Calu3 (cell line): ENCODE measurements around the gene TMEM30B. TPM values are rescaled to one million over a fixed set of nuclear protein-coding genes. Genes with fewer than 3 reads are reported as not detected.

Experiments
- BruUV-seq: library from RNA; stranded (reverse); fragments of 400-500 nt; replicated peaks from 2 replicates; lab custom pipeline; 2021; lab: Mats Ljungman, UMichigan
- CTCF ChIA-PET: fragments of 300-600 bp; sonication (Branson Sonifier 250); formaldehyde crosslinking; loops from one replicate; lab custom pipeline; 2022; ENCODE audit warnings: antibody characterized with exemption; lab: Charles Lee
- DNase-seq: peaks from one replicate; pipeline ENCODE4 v3.0.0; 2022
- H3K27ac Mint-ChIP-seq: one replicate; pipeline ENCODE4 v1.8.0; 2022; ENCODE audit warnings: mixed read lengths; ENCODE audit not compliant: unreplicated experiment
- H3K27me3 Mint-ChIP-seq: one replicate; pipeline ENCODE4 v1.8.0; 2022; ENCODE audit warnings: mixed read lengths; ENCODE audit not compliant: unreplicated experiment
- H3K36me3 Mint-ChIP-seq: one replicate; pipeline ENCODE4 v1.8.0; 2022; ENCODE audit warnings: mild to moderate bottlenecking, moderate library complexity, mixed read lengths; ENCODE audit not compliant: insufficient read depth, unreplicated experiment
- H3K4me1 Mint-ChIP-seq: one replicate; pipeline ENCODE4 v1.8.0; 2022; ENCODE audit warnings: mild to moderate bottlenecking, low read depth, mixed read lengths; ENCODE audit not compliant: unreplicated experiment
- H3K4me3 Mint-ChIP-seq: one replicate; pipeline ENCODE4 v1.8.0; 2022; ENCODE audit warnings: mild to moderate bottlenecking, low read depth, moderate library complexity, mixed read lengths; ENCODE audit not compliant: unreplicated experiment
- H3K9me3 Mint-ChIP-seq: one replicate; pipeline ENCODE4 v1.8.0; 2022; ENCODE audit warnings: low read depth, mixed read lengths; ENCODE audit not compliant: unreplicated experiment
- intact Hi-C: fragments of 100-400 bp; cut with micrococcal nuclease; formaldehyde crosslinking; loops from one replicate; pipeline ENCODE4 v1.10.0; 2022; ENCODE audit not compliant: unreplicated experiment
- total RNA-seq: library from RNA; stranded (reverse); gene quantifications from 2 replicates; pipeline ENCODE4 v1.2.3, GENCODE V29; 2022
- TF ChIP-seq, protein P1 (sequence below): fragments of 200-600 bp; IDR thresholded peaks from one replicate; pipeline ENCODE4 v1.8.0; 2022; ENCODE audit warnings: antibody characterized with exemption; ENCODE audit not compliant: unreplicated experiment

Gene TMEM30B
- total RNA-seq, 1 experiment from 2014 or later = 55.5 TPM

DNA sequence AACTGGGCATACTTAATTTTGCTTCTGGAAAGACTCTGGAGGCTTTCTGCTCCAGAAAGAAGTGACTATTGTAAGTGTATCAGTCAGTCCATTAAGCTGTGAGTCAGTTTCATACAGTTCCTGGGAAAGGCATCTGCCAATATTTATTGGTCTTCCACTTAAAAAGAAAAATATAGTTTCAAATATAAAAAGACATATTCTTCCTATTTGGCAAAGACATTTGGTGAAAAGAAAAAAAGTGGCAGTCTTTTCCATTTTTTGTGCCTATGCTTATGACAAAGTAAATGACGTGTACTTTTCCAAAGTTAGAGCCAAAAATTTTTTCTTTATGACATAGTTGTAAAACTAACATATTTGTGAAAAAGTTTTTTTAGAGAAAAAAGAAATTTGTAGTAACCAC is 12.3 kb downstream of the TMEM30B start:
- intact Hi-C loops = loop anchor here (1.0 kb wide), 1 partner anchor 17 kb away; no protein-coding TSS in a partner anchor
- BruUV-seq = no TSS peak
- Mint-ChIP-seq H3K36me3 (no peaks in the 10 kb centered on the region), H3K4me1 (peaks cover 9% of the 10 kb centered on the region), H3K27ac (no peak overlapping the region), H3K27me3 (peaks cover 13% of the 10 kb centered on the region), H3K4me3 (no peak overlapping the region), H3K9me3 (no peaks in the 10 kb centered on the region)
- TF ChIP-seq, protein P1, sequence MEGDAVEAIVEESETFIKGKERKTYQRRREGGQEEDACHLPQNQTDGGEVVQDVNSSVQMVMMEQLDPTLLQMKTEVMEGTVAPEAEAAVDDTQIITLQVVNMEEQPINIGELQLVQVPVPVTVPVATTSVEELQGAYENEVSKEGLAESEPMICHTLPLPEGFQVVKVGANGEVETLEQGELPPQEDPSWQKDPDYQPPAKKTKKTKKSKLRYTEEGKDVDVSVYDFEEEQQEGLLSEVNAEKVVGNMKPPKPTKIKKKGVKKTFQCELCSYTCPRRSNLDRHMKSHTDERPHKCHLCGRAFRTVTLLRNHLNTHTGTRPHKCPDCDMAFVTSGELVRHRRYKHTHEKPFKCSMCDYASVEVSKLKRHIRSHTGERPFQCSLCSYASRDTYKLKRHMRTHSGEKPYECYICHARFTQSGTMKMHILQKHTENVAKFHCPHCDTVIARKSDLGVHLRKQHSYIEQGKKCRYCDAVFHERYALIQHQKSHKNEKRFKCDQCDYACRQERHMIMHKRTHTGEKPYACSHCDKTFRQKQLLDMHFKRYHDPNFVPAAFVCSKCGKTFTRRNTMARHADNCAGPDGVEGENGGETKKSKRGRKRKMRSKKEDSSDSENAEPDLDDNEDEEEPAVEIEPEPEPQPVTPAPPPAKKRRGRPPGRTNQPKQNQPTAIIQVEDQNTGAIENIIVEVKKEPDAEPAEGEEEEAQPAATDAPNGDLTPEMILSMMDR = no peak
- CTCF ChIA-PET = interaction anchor here (0.5 to 1.0 kb wide), 4 partner anchors 12 to 433 kb away, joined by 3 to 4 read pairs (median 4); partner anchors contain the start of gene TMEM30B
- DNase-seq = no peak

DNA sequence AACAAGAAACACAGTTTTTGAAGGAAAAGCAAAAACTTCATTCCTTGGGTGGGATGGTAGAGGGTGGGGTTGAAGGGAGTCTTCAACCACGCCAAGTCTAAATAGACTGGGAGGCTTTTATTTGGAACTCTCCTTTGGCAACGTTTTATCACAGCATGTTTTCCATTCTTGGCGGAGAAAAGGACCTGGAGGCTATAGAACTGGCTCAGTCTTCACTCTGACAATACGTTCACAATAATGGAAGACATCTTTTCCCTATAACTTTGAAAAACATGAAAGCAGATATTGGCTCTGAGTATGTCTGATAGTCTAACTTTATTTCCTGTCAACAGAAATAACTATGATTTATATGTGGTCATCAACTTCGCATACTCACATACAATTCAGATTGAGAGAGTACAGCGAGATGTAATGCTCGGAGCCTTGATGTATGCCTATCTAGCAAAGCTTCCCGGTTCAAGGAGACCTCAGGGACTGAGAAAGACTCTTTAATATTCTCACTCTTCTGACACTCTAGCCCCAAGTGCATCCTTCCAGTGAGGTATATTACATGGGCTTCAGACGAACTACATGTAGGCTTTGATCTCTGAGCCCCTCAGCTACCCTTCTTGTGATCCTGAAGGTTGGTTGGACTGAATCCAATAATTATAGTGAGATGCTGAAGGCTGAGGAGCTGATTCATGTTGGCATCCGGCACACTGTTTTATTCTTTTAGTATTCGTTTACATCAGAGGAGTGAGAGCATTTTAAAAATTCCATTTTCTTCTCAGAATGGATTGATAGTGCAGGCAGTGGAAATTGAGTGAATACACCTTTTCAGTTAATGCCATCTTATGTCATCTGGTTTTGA is 14.0 kb downstream of the TMEM30B start:
- H3K4me1 Mint-ChIP-seq = peaks cover 9% of the 10 kb centered on the region
- no peak overlapping the region for H3K27ac Mint-ChIP-seq
- TF ChIP-seq, protein P1 = no peak
- H3K27me3 Mint-ChIP-seq = peaks cover 13% of the 10 kb centered on the region
- no peaks in the 10 kb centered on the region for H3K9me3 Mint-ChIP-seq
- BruUV-seq = no TSS peak
- intact Hi-C loops = no loop called here
- DNase-seq = no peak
- CTCF ChIA-PET = no interaction called here
- no peak overlapping the region for H3K4me3 Mint-ChIP-seq
- H3K36me3 Mint-ChIP-seq = no peaks in the 10 kb centered on the region

DNA sequence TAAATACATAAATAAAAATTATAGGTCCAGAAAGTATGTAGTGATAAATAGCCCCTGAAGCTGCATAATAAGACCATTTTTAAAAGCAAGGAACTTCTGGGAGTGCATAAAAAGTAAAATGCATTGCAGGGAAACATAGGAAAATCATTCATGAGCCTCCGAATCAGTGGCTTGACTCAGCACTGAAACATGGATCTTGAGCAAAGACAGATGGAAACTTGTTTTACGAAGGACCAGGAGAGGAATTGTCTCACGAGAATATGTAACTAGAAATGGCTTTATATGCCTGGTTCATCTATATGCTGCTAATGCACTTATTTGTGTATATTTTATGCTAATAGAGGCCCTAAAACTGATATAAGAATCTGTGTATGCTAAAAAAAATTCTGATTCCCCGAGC is 14.7 kb downstream of the TMEM30B start:
- TF ChIP-seq, protein P1 = no peak
- Mint-ChIP-seq H3K27me3 (peaks cover 13% of the 10 kb centered on the region), H3K36me3 (no peaks in the 10 kb centered on the region), H3K9me3 (no peaks in the 10 kb centered on the region), H3K4me3 (no peak overlapping the region), H3K27ac (no peak overlapping the region), H3K4me1 (peaks cover 8% of the 10 kb centered on the region)
- intact Hi-C loops = no loop called here
- CTCF ChIA-PET = interaction anchor here (0.6 kb wide), 1 partner anchor 463 kb away, joined by 3 read pairs; no protein-coding TSS in a partner anchor
- no TSS peak for BruUV-seq
- no peak for DNase-seq

DNA sequence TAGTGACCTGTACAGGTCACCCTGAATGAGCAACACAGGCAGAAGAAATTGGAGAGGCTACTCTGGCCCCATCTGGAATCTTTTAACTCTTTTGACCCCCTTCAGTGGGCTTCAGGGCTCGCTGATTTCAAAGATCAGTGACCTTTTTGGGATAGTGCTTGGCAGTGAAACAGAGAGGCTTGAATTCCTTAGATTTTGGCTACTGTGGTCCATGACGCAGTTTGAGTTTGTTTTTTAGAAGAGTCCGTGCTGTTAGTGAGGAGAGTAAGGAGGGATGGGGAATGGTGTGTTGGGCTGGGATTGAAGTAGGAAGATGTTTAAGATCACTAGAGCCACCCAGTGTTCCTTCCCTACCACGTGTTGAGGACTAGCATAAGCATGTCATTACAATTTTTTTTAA is 16.5 kb downstream of the TMEM30B start:
- Mint-ChIP-seq H3K9me3 (no peaks in the 10 kb centered on the region), H3K27me3 (peaks cover 13% of the 10 kb centered on the region), H3K4me1 (peaks cover 7% of the 10 kb centered on the region), H3K27ac (no peak overlapping the region), H3K4me3 (no peak overlapping the region), H3K36me3 (no peaks in the 10 kb centered on the region)
- TF ChIP-seq, protein P1 = no peak
- DNase-seq = no peak
- intact Hi-C loops = no loop called here
- BruUV-seq = no TSS peak
- CTCF ChIA-PET = interaction anchor here (0.6 to 0.7 kb wide), 2 partner anchors 21 to 498 kb away, joined by 3 read pairs; no protein-coding TSS in a partner anchor
